ENCODE measurements around the gene PRDX3. TPM values are rescaled to one million over a fixed set of nuclear protein-coding genes. Genes with fewer than 3 reads are reported as not detected.

Gene PRDX3
- total RNA-seq, 1 donor from 2014 or later: 63.7 TPM

DNA sequence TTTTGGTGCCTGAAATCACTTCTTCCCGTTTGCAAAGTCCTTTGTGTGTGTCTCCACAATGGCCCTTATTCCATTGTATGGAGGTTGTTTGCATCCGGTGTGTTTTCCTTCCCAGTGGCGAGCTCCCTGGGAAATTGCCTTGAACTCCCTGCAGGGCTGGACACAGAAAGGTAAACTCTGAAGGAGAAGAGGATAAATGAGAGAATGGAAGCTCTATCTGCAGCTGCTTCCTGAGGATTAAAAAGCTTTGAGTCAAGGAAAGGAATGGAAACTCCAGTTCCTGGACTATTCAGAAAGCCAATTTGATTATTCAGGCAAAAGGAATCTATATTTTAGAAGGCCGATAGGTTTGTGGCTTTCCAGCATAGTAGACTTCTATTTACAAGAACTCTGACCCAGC is 24.4 kb upstream of the PRDX3 start:
- POLR2A ChIA-PET: interaction anchor here (0.7 to 1.3 kb wide), 2 partner anchors 44 to 242 kb away, joined by 5 to 6 read pairs; no protein-coding TSS in a partner anchor
- CTCF ChIA-PET: interaction anchor here (1.1 to 13.0 kb wide), 3 partner anchors 13 to 286 kb away, joined by 4 to 127 read pairs (median 5); no protein-coding TSS in a partner anchor
- intact Hi-C loops (cut with micrococcal nuclease): no loop called here
- H3K27ac Mint-ChIP-seq: no peak overlapping the region
- no peaks in the 10 kb centered on the region for H3K9me3 Mint-ChIP-seq
- TF ChIP-seq, protein P1, sequence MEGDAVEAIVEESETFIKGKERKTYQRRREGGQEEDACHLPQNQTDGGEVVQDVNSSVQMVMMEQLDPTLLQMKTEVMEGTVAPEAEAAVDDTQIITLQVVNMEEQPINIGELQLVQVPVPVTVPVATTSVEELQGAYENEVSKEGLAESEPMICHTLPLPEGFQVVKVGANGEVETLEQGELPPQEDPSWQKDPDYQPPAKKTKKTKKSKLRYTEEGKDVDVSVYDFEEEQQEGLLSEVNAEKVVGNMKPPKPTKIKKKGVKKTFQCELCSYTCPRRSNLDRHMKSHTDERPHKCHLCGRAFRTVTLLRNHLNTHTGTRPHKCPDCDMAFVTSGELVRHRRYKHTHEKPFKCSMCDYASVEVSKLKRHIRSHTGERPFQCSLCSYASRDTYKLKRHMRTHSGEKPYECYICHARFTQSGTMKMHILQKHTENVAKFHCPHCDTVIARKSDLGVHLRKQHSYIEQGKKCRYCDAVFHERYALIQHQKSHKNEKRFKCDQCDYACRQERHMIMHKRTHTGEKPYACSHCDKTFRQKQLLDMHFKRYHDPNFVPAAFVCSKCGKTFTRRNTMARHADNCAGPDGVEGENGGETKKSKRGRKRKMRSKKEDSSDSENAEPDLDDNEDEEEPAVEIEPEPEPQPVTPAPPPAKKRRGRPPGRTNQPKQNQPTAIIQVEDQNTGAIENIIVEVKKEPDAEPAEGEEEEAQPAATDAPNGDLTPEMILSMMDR (IDR thresholded peaks at IDR 0.05): no peak
- peaks cover 3% of the 10 kb centered on the region for H3K27me3 Mint-ChIP-seq
- DNase-seq: no peak
- H3K4me1 Mint-ChIP-seq: peaks cover 11% of the 10 kb centered on the region
- H3K4me3 Mint-ChIP-seq: no peak overlapping the region
- H3K36me3 Mint-ChIP-seq (ENCODE audit: low read depth): peaks cover under 1% of the 10 kb centered on the region
- ATAC-seq (ENCODE audit: low read depth): no peak

DNA sequence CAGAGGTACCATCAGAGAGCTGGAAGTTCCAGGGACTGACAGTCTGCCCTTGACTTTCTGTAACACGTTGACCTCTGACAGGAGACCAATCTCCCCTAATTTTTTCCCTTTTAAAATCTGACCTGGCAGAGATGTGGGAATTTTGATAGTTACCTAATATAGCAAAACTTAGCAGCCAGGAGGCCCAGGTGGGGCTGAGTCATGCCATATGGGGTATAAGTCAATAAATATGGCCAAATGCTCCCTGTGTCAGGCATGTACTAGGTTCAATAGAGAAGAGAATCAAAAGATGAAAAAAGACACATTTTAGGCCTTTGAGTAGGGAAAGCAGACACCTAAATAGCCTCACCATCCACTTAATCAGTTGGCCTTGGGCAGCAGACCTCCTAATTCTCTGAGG is 22.6 kb upstream of the PRDX3 start:
- intact Hi-C loops (cut with micrococcal nuclease): no loop called here
- Mint-ChIP-seq H3K4me3 (no peak overlapping the region), H3K4me1 (peaks cover 7% of the 10 kb centered on the region), H3K27me3 (peaks cover 3% of the 10 kb centered on the region), H3K27ac (no peak overlapping the region), H3K36me3 (ENCODE audit: low read depth) (no peaks in the 10 kb centered on the region), H3K9me3 (no peaks in the 10 kb centered on the region)
- ChIA-PET POLR2A (no interaction called here), CTCF (interaction anchor here (0.6 to 13.0 kb wide), 4 partner anchors 216 to 334 kb away, joined by 3 to 127 read pairs (median 28); no protein-coding TSS in a partner anchor)
- DNase-seq (no peak), ATAC-seq (ENCODE audit: low read depth) (no peak)
- TF ChIP-seq, protein P1 (IDR thresholded peaks at IDR 0.05): no peak

DNA sequence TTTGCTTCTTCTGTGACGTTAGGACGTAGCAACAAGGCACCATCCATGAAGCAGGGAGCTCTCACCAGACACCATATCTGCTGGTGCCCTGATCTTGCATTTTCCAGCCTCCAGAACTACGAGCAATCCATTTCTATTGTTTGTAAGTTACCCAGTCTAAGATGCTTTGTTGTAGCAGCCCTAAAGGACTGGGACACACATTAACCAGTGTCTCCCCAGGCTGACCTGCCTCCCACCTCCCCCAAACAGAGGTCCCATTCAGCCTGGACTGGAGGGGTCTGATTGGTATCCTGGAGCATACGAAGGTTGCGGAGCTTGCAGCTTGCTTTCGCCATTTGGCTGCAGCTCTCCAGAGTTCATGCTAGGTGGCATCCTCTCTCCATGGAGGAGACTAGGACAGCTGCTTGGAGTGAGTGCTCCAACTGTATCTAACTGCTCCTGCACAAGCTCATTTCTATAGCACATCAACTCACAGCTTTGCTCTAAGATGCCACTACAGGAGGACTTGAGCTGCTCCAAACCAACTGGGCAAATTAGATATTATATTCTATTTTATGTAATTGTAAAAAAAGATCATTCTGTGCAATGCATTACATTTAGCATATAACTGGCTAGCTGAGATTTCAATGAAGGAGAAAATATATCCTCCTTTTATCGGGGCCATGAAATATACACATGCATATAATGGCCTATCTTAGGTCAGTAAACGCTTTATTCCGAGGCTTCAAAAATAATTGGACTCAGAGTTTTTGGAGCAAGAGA is 20.8 kb upstream of the PRDX3 start:
- Mint-ChIP-seq H3K27me3 (peaks cover 3% of the 10 kb centered on the region), H3K9me3 (no peaks in the 10 kb centered on the region), H3K36me3 (ENCODE audit: low read depth) (no peaks in the 10 kb centered on the region), H3K27ac (no peak overlapping the region), H3K4me1 (peaks cover 3% of the 10 kb centered on the region), H3K4me3 (no peak overlapping the region)
- intact Hi-C loops (cut with micrococcal nuclease): loop anchor here (1.0 to 5.0 kb wide), 5 partner anchors 218 to 658 kb away; no protein-coding TSS in a partner anchor
- ATAC-seq (ENCODE audit: low read depth) (peak; percentile 88), DNase-seq (no peak)
- TF ChIP-seq, protein P1 (IDR thresholded peaks at IDR 0.05): no peak
- ChIA-PET POLR2A (interaction anchor here (0.7 to 1.4 kb wide), 5 partner anchors 10 to 344 kb away, joined by 3 to 5 read pairs (median 3); no protein-coding TSS in a partner anchor), CTCF (interaction anchor here (0.7 to 13.0 kb wide), 32 partner anchors 7 to 661 kb away, joined by 3 to 127 read pairs (median 4); partner anchors contain the start of genes GRK5 and RGS10)

DNA sequence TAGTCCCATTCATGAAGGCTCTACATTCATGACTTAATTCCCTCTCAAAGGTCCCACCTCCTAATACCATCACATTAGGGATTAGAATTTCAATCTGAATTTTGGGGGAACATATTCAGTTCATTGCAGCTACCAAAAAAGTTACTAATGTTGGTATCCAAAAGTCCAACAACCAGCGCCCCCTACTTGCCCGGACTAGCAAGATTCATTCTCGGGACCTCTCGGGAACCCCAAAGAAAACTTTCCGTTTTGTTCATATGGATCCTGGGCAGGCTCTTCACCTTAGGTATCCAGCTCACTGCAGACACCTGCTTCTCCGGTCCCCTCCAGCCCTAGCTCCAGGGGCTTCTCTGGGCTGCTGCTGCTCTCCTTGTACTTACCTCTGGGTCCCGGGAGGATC is 19.8 kb upstream of the PRDX3 start:
- TF ChIP-seq, protein P1 (IDR thresholded peaks at IDR 0.05): no peak
- H3K27ac Mint-ChIP-seq: no peak overlapping the region
- H3K27me3 Mint-ChIP-seq: peaks cover 3% of the 10 kb centered on the region
- DNase-seq: no peak
- intact Hi-C loops (cut with micrococcal nuclease): loop anchor here (5.0 kb wide), 1 partner anchor 659 kb away; no protein-coding TSS in a partner anchor
- peaks cover 3% of the 10 kb centered on the region for H3K4me1 Mint-ChIP-seq
- CTCF ChIA-PET: interaction anchor here (0.9 to 13.0 kb wide), 15 partner anchors 8 to 352 kb away, joined by 3 to 127 read pairs (median 11); partner anchors contain the start of genes GRK5 and RGS10
- no peak overlapping the region for H3K4me3 Mint-ChIP-seq
- H3K9me3 Mint-ChIP-seq: no peaks in the 10 kb centered on the region
- POLR2A ChIA-PET: interaction anchor here (0.6 to 0.8 kb wide), 3 partner anchors 33 to 527 kb away, joined by 3 to 7 read pairs (median 3); partner anchors contain the start of genes INPP5F and SFXN4
- H3K36me3 Mint-ChIP-seq (ENCODE audit: low read depth): no peaks in the 10 kb centered on the region
- ATAC-seq (ENCODE audit: low read depth): no peak

DNA sequence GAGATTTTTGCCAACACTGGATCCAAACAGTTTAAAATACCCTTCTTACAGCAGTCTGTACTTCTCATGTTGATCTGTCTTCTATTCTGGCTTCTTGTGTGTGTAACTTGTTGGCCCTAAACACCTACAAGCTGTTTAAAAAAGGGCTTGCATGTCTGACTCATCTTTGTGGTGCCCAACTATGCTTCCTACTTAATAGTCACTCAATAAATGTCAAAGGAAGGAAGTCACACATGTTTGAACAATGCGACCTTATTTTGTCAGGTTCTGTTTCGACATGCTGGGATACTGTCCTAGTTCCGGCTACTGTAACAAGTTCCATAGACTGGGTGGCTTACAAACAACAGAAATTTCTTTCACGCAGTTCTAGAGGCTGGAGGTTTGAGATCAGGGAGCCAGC is 19.3 kb upstream of the PRDX3 start:
- peaks cover 3% of the 10 kb centered on the region for H3K27me3 Mint-ChIP-seq
- no peaks in the 10 kb centered on the region for H3K9me3 Mint-ChIP-seq
- no peak for ATAC-seq (ENCODE audit: low read depth)
- no peak overlapping the region for H3K27ac Mint-ChIP-seq
- no peak overlapping the region for H3K4me3 Mint-ChIP-seq
- CTCF ChIA-PET: interaction anchor here (0.9 to 13.0 kb wide), 11 partner anchors 8 to 345 kb away, joined by 3 to 127 read pairs (median 12); partner anchors contain the start of genes GRK5 and RGS10
- H3K4me1 Mint-ChIP-seq: peaks cover 3% of the 10 kb centered on the region
- TF ChIP-seq, protein P1 (IDR thresholded peaks at IDR 0.05): no peak
- DNase-seq: no peak
- POLR2A ChIA-PET: interaction anchor here (0.6 to 0.8 kb wide), 3 partner anchors 33 to 528 kb away, joined by 3 to 7 read pairs (median 3); partner anchors contain the start of genes INPP5F and SFXN4
- no peaks in the 10 kb centered on the region for H3K36me3 Mint-ChIP-seq (ENCODE audit: low read depth)
- intact Hi-C loops (cut with micrococcal nuclease): loop anchor here (5.0 kb wide), 1 partner anchor 659 kb away; no protein-coding TSS in a partner anchor
